Measurements from ENCODE around the gene ATF6B.
A peak's percentile ranks its signal among the peaks of the same experiment; 100 is the strongest.

Gene ATF6B

GRCh38 chr6:32095338-32096086, 32.5 kb downstream of the ATF6B start:
- ATAC-seq (ENCODE audit: low read depth), result no peak
- peaks cover 28% of the 10 kb centered on the region for H3K27me3 Mint-ChIP-seq
- no peak overlapping the region for H3K4me3 Mint-ChIP-seq
- peaks cover 4% of the 10 kb centered on the region for H3K36me3 Mint-ChIP-seq
- no peak overlapping the region for H3K27ac Mint-ChIP-seq
- peaks cover 5% of the 10 kb centered on the region for H3K4me1 Mint-ChIP-seq
- DNase-seq (ENCODE audit: low spot score in 2 of 2), result no peak
- no peaks in the 10 kb centered on the region for H3K9me3 Mint-ChIP-seq

GRCh38 chr6:32092760-32093497, 35.1 kb downstream of the ATF6B start:
- peaks cover 21% of the 10 kb centered on the region for H3K27me3 Mint-ChIP-seq
- peaks cover 2% of the 10 kb centered on the region for H3K36me3 Mint-ChIP-seq
- DNase-seq (ENCODE audit: low spot score in 2 of 2) (no peak), ATAC-seq (ENCODE audit: low read depth) (no peak)
- H3K4me1 Mint-ChIP-seq, result peaks cover 5% of the 10 kb centered on the region
- H3K9me3 Mint-ChIP-seq, result no peaks in the 10 kb centered on the region
- no peak overlapping the region for H3K4me3 Mint-ChIP-seq
- H3K27ac Mint-ChIP-seq, result no peak overlapping the region

- Mint-ChIP-seq H3K9me3 (no peaks in the 10 kb centered on the region), H3K27me3 (peaks cover 21% of the 10 kb centered on the region), H3K36me3 (peaks cover 2% of the 10 kb centered on the region), H3K4me3 (no peak overlapping the region), H3K27ac (no peak overlapping the region), H3K4me1 (peaks cover 3% of the 10 kb centered on the region)
- ATAC-seq (ENCODE audit: low read depth), result no peak
- no peak for DNase-seq (ENCODE audit: low spot score in 2 of 2)
These were observed 38.8 kb downstream of the ATF6B start for GRCh38 chr6:32089082-32089828.

- no peak for ATAC-seq (ENCODE audit: low read depth)
- no peak overlapping the region for H3K4me3 Mint-ChIP-seq
- no peaks in the 10 kb centered on the region for H3K9me3 Mint-ChIP-seq
- DNase-seq (ENCODE audit: low spot score in 2 of 2), result no peak
- H3K27me3 Mint-ChIP-seq, result peaks cover 23% of the 10 kb centered on the region
- H3K4me1 Mint-ChIP-seq, result peaks cover 3% of the 10 kb centered on the region
- H3K27ac Mint-ChIP-seq, result no peak overlapping the region
- H3K36me3 Mint-ChIP-seq, result peaks cover 2% of the 10 kb centered on the region
These were observed 39.5 kb downstream of the ATF6B start for GRCh38 chr6:32088487-32089049.

GRCh38 chr6:32087574-32088486, 40.2 kb downstream of the ATF6B start:
- Mint-ChIP-seq H3K4me3 (no peak overlapping the region), H3K27ac (no peak overlapping the region), H3K36me3 (no peaks in the 10 kb centered on the region), H3K9me3 (no peaks in the 10 kb centered on the region), H3K4me1 (peaks cover 3% of the 10 kb centered on the region), H3K27me3 (peaks cover 26% of the 10 kb centered on the region)
- DNase-seq (ENCODE audit: low spot score in 2 of 2) (peak; percentile 58 to 68), ATAC-seq (ENCODE audit: low read depth) (peak; percentile 92)

- ATAC-seq (ENCODE audit: low read depth), result peak; percentile 33
These were observed 41.1 kb downstream of the ATF6B start for GRCh38 chr6:32086661-32087573.

GRCh38 chr6:32085759-32086459, 42.1 kb downstream of the ATF6B start:
- Mint-ChIP-seq H3K9me3 (no peaks in the 10 kb centered on the region), H3K27me3 (peaks cover 30% of the 10 kb centered on the region)

More at GRCh38 chr6:32086661-32087573, 41.1 kb downstream of the ATF6B start:
- DNase-seq (ENCODE audit: low spot score in 2 of 2), result no peak
- no peaks in the 10 kb centered on the region for H3K36me3 Mint-ChIP-seq
- peak overlapping the region; percentile 49 for H3K4me3 Mint-ChIP-seq
- peaks cover 3% of the 10 kb centered on the region for H3K4me1 Mint-ChIP-seq
- H3K27me3 Mint-ChIP-seq, result peaks cover 26% of the 10 kb centered on the region
- H3K27ac Mint-ChIP-seq, result no peak overlapping the region
- no peaks in the 10 kb centered on the region for H3K9me3 Mint-ChIP-seq

GRCh38 chr6:32084780-32085179, 43.3 kb downstream of the ATF6B start:
- Mint-ChIP-seq H3K9me3 (no peaks in the 10 kb centered on the region), H3K4me3 (no peak overlapping the region), H3K27ac (no peak overlapping the region), H3K4me1 (peaks cover 6% of the 10 kb centered on the region), H3K36me3 (no peaks in the 10 kb centered on the region), H3K27me3 (peaks cover 36% of the 10 kb centered on the region)
- no peak for ATAC-seq (ENCODE audit: low read depth)
- DNase-seq (ENCODE audit: low spot score in 2 of 2), result no peak

More at GRCh38 chr6:32085759-32086459, 42.1 kb downstream of the ATF6B start:
- DNase-seq (ENCODE audit: low spot score in 2 of 2) (no peak), ATAC-seq (ENCODE audit: low read depth) (no peak)
- Mint-ChIP-seq H3K4me3 (no peak overlapping the region), H3K36me3 (no peaks in the 10 kb centered on the region), H3K27ac (no peak overlapping the region), H3K4me1 (peaks cover 5% of the 10 kb centered on the region)

- no peak overlapping the region for H3K27ac Mint-ChIP-seq
- H3K36me3 Mint-ChIP-seq, result no peaks in the 10 kb centered on the region
- peaks cover 6% of the 10 kb centered on the region for H3K4me1 Mint-ChIP-seq
- ATAC-seq (ENCODE audit: low read depth) (no peak), DNase-seq (ENCODE audit: low spot score in 2 of 2) (no peak)
- H3K27me3 Mint-ChIP-seq, result peaks cover 34% of the 10 kb centered on the region
- no peaks in the 10 kb centered on the region for H3K9me3 Mint-ChIP-seq
- no peak overlapping the region for H3K4me3 Mint-ChIP-seq
These were observed 44.0 kb downstream of the ATF6B start for GRCh38 chr6:32083812-32084768.

- Mint-ChIP-seq H3K4me1 (peaks cover 6% of the 10 kb centered on the region), H3K36me3 (no peaks in the 10 kb centered on the region), H3K27ac (no peak overlapping the region), H3K9me3 (no peaks in the 10 kb centered on the region), H3K4me3 (no peak overlapping the region), H3K27me3 (peaks cover 34% of the 10 kb centered on the region)
- ATAC-seq (ENCODE audit: low read depth) (no peak), DNase-seq (ENCODE audit: low spot score in 2 of 2) (no peak)
These were observed 45.1 kb downstream of the ATF6B start for GRCh38 chr6:32082935-32083334.

- DNase-seq (ENCODE audit: low spot score in 2 of 2), result no peak
- Mint-ChIP-seq H3K27me3 (peaks cover 34% of the 10 kb centered on the region), H3K27ac (no peak overlapping the region), H3K4me3 (no peak overlapping the region), H3K36me3 (no peaks in the 10 kb centered on the region), H3K9me3 (no peaks in the 10 kb centered on the region), H3K4me1 (peaks cover 6% of the 10 kb centered on the region)
- ATAC-seq (ENCODE audit: low read depth), result no peak
These were observed 45.6 kb downstream of the ATF6B start for GRCh38 chr6:32082478-32082877.
